Activated CD4-positive, alpha-beta T cell treated with anti-CD3 and anti-CD28 coated beads, Interleukin-2, amount 50 U/mL, for 24 hours (primary cell): ENCODE measurements around the gene C11orf52.

ENCODE experiments used
- DNase-seq, 2 donors: peaks; one replicate each; pipeline ENCODE4 v3.0.0-alpha.2; 2020; ENCODE audit warnings: low read depth in 1 of 2, low spot score in 1 of 2

The C11orf52 gene

GRCh38 chr11:111974446-111974845 is 55.7 kb downstream of the C11orf52 start:
- DNase-seq, result no peak

DNA sequence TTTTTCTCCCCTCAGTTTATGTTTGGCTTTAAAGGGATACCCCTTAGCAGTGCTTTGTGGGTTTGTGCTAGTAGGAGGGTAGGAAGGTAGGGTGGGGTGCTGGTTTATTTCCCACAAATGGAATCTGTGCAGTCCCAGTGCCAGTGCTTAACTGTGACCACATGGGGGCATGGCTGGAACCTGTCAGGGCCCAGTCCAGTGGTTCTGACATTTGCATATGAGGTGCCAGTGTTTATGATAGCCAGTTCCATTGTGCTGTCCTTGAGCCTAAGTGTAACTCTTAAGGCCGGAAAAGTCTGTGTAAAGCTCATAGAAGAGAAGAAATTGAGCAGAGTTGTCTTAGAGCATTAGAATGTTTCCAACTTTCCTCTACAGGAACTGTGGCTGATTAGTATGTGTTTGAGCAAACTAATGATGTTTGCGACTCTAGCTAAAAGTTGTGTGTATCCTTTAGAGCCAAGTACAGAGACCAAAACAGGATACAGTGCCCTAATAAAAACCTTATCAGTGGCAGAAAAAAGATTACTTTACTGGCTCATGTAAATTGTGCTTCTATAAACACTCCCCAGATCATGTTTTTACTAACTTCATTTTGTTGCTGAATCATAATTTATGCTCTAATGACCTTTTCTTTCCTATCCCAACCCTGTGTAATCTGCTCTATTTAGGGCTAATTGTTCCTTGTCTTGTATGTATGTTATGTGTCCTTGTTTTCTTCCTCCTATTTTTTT is 56.5 kb downstream of the C11orf52 start:
- no peak for DNase-seq

DNA sequence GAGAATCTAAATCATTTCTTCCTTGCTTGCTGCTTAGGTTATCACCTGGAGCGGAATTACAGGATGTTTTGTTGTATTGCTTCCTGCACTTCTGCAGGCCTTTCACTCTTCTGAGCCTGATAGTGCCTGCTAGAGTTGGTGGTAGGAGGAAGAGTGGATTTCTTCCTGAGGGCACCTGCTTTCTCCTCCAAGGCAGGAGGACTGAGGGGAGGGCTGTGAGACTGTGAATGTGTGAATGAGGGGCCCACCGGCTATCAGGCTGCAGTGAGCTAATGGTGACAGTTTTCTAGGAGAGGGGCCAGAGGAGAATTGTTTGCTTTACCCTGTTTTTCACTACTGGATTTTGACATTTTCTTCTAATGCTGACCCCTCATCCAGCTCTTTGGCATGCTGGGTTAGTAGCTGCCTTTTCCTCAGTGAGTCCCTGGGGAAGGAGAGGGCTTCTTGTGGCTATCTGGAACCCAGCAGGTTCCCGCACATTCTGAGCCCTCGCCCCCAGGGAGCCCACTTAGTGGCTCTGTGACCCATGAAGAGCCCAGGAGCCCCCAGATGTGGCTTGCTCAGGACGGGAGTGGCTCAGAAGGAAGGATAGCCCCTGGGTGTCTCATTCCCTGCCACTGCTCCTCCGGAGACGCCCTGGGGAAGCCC is 57.5 kb downstream of the C11orf52 start:
- no peak for DNase-seq
